GM20431 (cell line): Measurements from ENCODE around the gene CCDC28B.

ENCODE experiments used
- in situ Hi-C: fragments of 300-500 bp; cut with MseI, MboI; formaldehyde crosslinking; loops from one replicate; pipeline ENCODE4 v1.15.0; 2020; ENCODE audit warnings: low sequenced_read_pairs; ENCODE audit not compliant: unreplicated experiment

Gene CCDC28B

DNA sequence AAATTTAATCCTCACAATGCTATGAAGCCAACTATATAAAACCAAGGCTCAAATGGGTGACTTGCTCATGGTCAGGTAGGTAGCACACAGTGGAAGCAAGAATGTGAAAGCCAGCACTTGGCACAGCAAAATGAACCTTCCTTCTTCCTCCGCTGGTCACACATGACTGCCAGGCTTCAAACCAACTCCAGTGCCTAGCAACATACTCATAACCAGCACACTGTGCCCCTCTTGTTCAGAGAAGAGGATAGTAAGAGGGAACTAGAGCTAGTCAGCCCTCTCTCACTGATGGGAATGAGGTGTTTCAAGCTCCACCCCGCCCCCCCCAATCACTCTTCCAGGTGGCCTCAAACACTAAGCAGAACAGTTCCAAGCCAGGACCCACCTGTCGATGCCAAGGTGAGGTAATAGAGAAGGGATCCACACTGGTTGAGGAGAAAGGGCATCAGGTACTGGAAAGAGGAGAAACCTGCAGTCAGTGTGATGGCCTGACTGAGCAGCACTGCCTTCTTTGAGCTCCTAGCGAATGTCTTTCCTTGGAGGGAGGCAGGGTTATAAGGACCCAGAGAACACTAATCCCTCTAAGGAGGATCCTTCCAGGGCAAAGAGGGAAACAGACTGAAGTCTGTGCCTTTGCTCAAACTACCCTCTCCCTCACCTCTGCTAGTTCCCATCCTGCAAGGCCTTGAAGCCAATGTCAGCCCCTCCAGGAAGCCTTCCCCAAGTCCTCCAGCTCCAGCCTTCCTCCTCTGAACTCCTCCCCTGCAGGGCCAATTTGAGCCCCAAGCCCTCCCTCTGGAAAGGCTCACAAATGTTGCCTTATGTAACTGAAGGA is 20.6 kb downstream of the CCDC28B start:
- in situ Hi-C loops = no loop called here

DNA sequence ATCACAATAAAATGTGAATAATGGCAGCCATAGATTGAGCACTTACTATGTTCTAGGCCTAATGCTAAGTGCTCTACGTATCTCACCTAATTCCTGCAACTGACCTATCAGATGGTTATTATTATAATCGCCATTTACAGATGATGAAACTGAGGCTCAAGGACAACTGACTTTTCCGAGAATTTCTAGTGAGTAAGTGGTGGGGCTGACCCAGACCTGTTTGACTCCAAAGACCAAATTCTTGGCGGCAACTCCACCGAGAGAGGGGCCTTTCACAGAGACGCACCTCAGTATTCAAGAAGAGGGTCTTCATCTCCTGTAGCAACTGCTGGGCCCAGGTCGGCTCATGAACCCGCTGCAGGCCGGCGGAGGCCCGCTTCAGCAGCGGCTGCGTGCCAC is 21.2 kb downstream of the CCDC28B start:
- in situ Hi-C loops = no loop called here

DNA sequence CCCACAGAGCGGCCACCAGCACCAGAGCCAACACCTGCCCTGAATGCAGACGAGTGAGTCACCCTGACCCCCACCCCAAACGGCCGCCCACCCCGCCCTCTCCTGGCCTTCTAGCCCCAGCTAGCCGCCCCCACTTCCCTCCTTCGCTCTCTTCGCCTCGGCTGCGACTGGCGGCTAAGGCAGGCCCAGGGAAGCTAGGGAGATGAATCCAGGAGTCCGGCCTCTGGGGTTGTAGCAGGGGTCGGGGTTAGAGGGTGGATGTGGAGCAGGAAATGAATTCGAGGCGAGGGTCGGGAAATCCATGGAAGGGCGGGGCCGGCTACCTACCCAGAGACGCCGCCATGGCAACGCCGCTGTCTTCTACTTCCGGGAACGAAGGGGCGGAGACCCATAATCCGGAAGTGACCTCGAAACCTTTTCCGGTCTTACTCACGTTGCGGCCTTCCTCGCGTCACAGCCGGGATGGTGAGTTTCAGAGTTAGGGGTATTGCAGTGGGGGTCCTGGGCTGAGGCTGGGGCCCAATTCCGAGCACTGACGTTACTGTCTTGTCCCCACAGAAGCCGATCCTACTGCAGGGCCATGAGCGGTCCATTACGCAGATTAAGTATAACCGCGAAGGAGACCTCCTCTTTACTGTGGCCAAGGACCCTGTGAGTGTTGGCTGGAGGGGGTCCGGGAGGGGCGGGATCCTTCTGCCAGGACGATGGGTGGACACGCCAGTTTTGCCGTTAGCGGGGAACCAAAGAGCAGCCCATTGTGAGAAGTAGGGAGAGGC is 21.8 kb downstream of the CCDC28B start, which contains the start of the genes EIF3I and TMEM234:
EIF3I (plus strand) TSS at position 428 of the 776 bp plus-strand sequence; CDS start at position 463, 35 bp downstream.
TMEM234 (minus strand) TSS at position 374 of the 776 bp plus-strand sequence; CDS start at position 343, 31 bp downstream.
- in situ Hi-C loops = no loop called here

DNA sequence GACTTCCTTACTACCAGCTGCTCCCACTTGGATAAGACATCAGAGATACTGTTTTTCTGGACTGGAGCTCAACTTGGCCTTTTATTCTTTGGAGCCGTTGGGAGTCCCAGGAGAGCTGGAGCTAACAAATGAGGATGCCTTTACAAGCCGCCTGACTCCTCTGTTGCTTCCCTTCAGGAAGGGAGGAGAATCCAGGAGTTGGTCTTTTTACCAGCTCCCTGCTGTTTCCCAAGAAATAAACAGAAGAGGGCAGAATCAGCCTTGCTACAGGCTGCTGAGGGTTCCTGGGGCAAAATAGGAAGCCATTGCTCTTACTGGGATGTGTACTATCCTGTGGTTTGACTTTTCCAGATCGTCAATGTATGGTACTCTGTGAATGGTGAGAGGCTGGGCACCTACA is 23.3 kb downstream of the CCDC28B start:
- in situ Hi-C loops = no loop called here

DNA sequence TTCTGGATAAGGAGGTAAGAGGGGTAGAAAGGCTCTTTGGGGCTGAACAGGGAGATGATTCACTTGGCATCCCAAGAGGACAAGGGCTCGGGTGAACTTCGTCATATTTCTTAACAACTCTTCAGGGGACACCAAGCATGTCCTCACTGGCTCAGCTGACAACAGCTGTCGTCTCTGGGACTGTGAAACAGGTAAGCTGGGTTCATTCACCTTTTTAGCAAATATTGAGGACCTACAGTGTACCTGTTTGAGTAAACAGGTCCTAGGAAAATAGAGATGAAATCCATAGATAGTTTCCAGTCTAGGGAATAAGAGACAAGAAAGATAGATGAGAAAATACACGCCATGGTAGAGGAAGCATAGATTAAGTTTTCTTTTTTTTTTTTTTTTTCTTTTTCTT is 23.9 kb downstream of the CCDC28B start:
- in situ Hi-C loops = no loop called here

DNA sequence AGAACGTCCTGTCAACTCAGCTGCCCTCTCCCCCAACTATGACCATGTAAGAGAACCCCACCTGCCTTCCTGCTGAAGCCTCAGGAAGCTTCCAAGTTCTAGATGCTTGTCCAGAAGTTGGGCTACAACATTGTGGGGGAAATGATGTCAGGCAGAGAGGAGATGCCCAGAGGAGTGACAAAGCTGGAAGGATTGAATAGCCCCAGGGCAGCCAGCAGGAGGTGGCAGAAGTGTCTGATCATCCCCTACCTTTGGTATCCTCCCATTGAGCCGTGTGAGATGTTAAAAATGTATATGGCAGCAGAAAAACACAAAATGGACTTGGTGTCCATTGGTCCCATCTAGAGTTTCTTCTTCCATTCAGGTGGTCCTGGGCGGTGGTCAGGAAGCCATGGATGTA is 28.4 kb downstream of the CCDC28B start:
- in situ Hi-C loops = no loop called here

DNA sequence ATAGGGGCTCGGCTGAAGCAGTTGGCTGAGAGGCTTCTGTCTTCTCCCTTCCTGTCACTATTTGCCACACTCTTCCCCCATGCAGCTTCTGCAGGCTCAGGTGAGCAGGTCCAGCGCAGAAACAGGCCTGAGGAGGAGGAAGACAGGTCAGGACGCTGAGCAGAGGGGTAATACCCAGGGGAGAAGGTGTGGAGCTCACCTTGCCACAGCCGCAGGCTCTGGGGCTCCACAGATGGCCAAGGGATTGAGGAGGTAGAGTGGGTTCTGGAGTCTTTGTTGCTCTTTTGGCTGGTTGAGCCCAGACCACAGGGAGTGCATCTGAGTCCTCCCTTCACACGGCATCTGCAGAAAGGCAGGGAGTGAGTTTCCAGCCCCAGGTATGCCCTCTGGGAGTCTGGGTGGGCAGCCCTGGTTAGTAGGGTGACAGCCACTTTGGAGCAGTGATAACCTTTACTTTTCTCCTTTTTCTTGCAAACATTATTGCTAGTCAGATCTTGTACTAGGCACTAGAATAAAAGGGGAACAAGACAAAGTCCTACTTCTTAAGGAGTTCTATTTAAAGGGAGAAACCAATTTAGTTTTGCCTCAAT is 31.5 kb downstream of the CCDC28B start:
- in situ Hi-C loops = no loop called here

DNA sequence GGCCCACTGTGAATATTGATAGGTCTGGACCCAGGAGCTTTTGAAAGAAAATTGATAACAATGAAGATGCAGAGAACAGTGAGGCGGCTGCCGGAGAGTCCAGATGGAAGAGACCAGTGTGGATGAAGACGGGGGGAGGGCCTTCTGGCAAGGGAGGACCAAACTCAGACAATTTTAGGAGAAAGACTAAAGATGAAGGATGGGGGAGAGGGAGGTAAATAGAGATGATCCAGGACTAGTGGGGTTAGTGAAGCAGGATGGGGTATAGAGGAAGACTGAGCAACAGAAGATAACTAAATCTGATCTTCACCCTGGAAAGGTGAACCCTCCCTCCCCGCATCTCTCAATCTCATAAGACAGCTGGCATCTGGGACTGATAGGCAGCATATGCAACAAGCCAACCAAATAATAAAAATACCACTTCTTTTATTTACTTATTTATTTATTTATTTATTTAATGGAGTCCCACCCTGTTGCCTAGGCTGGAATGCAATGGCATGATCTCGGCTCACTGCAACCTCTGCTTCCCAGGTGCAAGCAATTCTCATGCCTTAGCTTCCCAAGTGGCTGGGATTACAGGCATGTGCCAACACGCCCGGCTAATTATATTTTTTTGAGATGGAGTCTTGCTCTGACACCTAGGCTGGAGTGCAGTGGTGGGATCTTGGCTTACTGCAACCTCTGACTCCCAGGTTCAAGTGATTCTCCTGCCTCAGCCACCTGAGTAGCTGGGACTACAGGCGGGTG is 32.3 kb downstream of the CCDC28B start:
- in situ Hi-C loops = no loop called here

DNA sequence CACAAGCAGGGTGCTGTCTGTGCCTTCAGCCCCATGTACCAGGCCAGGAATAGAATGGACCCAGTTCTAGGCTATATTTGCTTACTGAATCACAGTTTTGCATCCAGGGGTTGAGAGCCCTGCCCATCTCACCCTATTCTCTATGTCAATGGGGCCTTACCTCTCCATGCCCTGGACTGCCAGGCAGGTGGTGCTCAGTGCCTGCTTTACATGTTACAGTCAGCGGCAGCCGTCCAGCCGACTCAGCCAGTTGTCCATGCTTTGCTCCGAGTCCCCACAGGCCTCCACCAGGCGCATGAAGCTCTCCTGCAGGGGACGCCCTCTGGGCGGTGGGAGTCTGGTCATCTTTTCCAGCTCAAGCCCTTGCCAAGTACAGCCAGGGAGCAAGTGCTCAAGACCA is 34.4 kb downstream of the CCDC28B start:
- in situ Hi-C loops = no loop called here

DNA sequence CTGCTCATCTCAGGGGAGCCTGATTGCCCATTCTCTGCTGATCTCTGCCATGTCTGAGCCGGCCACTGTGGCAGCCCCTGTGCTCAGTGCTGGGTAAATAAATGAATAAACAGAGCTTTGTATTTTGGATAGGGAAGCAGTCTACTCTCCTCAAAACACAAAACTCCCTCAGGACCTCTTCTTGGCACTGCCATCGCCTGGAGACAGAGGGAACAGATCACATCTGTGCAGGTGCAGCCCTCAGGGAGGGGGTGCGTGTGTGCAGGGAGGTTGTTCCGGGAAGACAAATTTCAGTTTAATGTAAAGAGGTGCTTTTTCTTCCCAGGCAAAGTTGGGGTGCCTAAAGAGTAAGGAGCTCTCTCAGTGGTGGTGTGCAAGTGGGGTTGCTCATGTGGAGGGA is 38.9 kb downstream of the CCDC28B start:
- in situ Hi-C loops = no loop called here

DNA sequence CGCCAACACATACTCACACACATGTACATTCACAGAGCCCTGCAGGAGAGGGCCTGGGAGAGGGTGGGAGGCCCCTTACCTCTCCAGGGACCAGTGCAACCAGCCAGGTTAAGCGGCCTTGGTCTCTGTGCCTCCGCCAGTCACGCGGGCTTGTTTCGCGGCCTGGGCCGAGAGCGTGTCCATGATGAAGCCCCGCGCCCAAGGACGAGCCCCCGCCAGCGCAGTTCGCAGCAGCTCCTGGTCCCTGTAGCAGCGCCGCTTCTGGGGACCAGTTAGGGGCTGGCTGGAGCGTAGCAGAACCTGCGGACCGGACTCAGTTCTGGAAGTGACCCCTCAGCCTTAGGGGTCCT is 39.4 kb downstream of the CCDC28B start:
- in situ Hi-C loops = no loop called here

DNA sequence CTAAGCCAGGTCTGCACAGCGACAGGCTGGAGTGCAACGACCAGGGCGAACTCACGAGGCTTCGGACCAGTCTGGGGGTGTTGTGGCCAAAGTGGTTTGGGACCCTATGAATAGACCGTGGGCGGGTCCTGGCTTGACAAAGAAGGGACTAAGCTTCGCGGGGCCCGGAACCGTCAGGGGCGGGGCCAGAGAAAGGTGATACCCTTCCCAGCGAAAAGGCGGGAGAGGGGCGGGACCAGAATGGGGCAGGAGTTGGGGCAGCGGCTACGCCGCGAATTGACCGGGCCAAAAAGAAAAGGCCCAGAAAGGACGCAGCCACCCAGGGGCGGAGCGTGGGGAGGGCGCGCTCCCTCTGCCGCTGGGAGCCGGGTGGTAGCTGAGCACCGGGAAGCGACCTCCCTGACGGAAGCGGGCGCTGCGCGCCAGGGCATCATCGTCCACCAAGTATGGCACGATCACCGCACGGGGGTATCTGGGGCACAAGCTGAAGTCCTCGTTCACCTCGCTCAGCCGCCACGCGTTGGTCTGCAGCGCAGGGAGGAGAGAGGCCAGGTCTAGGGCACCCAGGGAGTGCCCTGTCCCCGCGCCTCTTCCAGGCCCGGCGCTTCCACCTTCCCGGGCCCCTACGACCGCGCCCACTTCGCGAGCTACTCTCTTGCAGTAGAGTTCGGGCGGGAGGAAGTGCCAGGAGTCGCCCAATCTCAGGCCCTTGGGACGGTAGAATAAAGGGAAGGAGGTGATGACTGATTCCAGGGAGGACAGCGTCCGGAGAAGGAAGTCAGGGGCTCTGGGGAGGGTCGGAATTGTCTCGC is 40.0 kb downstream of the CCDC28B start:
- in situ Hi-C loops = no loop called here

DNA sequence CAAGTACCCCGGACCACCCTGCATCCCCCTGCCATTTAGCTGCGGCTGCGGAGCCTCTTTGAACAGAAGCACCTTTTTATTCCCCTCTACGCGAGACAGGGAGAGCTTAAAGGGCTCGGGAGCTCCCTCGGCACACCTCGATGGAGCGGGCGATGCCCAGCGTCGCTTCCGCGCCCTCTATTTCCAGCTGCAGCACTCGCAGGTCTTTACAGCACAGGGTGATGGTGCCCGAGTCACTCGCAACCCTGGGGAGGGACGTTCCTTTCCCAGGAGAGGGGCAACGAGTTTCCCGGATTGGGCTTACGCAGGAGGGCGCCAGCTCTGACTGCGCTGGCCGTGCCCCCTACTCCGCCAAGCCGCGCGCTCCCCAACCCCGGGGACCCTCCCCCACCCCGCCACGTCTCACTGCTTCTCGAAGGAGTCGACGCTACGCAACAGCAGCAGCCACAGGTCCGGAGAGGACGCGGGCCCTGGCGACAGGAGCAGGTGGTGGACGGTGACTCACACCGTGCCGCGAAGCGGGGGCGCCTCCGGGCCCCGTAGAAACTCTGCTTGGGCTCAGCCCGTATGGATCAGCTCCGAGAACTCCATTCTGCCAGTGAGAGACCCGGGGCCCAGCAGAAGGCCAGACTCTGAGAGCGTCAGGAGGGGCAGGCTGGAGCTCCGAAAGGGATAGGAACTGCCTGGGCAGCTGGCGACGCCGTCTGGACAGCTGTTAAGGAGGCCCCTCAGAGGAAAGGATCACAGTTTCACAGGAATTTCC is 40.8 kb downstream of the CCDC28B start:
- in situ Hi-C loops = no loop called here

DNA sequence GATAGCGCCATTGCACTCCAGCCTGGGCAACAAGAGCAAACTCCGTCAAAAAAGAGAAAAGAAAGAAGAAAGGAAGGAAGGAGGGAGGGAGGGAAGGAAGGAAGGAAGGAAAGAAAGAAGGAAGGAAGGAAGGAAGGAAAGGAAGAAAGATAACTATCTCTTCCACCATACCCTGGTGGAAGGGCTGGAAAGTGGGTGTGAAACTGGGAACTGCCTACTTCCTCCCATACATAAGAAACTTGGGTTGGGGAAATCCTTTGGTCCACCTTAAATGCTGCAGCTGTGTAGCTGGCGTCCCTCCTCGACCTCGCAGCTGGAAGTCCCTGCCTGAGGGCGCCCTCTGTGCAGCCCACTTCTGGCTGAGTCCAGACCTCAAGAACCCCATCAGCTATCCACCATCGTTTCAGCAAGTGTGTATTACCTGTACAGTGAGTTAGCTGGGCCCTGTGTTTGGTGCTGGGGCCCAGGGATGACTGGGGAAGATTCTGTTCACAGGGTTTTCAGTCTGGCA is 42.0 kb downstream of the CCDC28B start:
- in situ Hi-C loops = no loop called here

DNA sequence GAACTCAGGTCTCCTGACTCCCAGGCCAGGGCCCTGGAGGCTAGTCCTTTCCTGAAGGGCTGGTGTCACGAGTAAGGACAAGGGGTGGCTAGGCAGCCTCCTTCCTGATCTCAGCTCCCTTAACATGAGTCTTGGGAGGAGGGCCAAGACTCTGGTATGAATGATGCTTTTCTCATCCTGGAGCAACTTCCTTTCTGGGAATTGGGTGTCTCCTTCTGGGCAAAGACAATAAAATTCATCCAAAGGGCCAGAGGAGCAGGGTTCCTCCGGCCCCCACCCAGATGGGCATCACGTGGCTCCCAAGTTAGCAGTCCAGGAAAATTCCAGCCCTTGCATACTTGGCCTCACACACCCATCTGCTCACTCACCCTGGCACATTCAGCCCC is 46.5 kb downstream of the CCDC28B start, which contains the start of gene FAM167B:
FAM167B (plus strand) TSS at position 335 of the 386 bp plus-strand sequence. CDS start 200 bp downstream, outside the sequence.
- in situ Hi-C loops = no loop called here

DNA sequence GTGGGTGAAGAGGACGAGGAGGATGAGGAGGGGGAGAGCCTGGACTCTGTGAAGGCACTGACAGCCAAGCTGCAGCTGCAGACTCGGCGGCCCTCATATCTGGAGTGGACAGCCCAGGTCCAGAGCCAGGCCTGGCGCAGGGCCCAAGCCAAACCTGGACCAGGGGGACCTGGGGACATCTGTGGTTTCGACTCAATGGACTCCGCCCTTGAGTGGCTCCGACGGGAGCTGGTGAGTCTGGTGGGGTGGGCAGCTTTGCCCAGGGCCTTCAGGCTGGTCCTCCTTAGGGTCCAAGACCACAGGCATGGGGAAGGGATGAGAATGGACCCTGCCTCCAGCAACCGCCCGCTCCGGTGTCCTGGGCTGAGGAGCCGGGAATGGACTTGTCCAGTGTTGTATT is 47.1 kb downstream of the CCDC28B start:
- in situ Hi-C loops = no loop called here

DNA sequence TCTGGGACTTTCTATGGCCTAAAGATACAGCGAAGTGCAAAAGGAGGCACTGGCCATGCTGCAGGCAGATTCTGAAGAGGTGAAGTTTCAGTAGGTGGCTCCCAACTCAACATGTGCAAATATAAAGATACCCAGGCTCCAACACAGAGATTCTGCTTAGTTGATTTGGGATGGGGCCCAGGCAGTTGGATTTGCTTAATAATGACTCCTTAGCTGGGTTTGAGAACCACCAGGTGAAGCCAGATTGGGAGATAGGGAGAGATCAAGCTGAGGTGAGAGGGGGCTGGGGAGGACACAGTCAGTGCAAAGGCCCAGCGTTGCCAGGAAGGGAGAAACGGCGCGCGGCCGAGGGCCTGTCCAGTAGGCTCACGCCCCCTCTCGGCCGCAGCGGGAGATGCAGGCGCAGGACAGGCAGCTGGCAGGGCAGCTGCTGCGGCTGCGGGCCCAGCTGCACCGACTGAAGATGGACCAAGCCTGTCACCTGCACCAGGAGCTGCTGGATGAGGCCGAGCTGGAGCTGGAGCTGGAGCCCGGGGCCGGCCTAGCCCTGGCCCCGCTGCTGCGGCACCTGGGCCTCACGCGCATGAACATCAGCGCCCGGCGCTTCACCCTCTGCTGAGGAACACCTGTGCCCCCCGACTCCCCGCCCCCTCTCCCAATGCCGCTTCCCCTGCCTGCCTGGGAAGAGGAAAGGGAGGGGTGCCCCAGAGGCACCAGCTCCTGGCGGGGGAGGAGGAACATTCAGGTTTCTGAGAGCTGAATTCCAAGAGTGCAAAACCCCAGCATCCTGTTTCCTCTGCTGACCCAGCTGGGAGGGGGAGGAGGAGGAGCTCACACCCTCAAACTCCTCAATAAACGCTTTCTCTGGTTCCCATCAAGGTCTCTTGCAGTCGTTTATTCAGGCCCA is 47.8 kb downstream of the CCDC28B start:
- in situ Hi-C loops = no loop called here
